CD8-positive, alpha-beta memory T cell (primary cell): ENCODE results near the gene TNFRSF14. TPM values are rescaled to one million over a fixed set of nuclear protein-coding genes. Genes with fewer than 3 reads are reported as not detected.

ENCODE experiments used
- CTCF ChIA-PET: fragments of 350-600 bp; sonication (Branson Sonifier 250); formaldehyde crosslinking; loops from one replicate; lab custom pipeline; 2021; ENCODE audit warnings: antibody characterized with exemption; lab: Charles Lee
- POLR2A ChIA-PET: fragments of 350-600 bp; sonication (Branson Sonifier 250); formaldehyde crosslinking; loops from one replicate; lab custom pipeline; 2021; ENCODE audit warnings: antibody characterized with exemption; lab: Charles Lee
- DNase-seq, 5 donors: peaks; one replicate each; pipeline versions ENCODE4 v3.0.0 to v3.0.0-alpha.2; 2020 to 2022; ENCODE audit warnings: mixed read lengths in 1 of 5
- H3K27ac ChIP-seq: one replicate; pipeline ENCODE4 v1.7.0; 2013; ENCODE audit warnings: low read depth, mild to moderate bottlenecking, low read length, moderate library complexity
- H3K27me3 ChIP-seq: 2 replicates; pipeline ENCODE4 v1.7.0; 2013; ENCODE audit warnings: low read length, mild to moderate bottlenecking; ENCODE audit not compliant: insufficient read depth, poor library complexity, severe bottlenecking
- H3K36me3 ChIP-seq: 2 replicates; pipeline ENCODE4 v1.7.0; 2013; ENCODE audit warnings: mild to moderate bottlenecking, low read length, moderate library complexity; ENCODE audit not compliant: insufficient read depth
- H3K4me1 ChIP-seq: 2 replicates; pipeline ENCODE4 v1.7.0; 2013; ENCODE audit warnings: mild to moderate bottlenecking, low read length, moderate library complexity; ENCODE audit not compliant: insufficient read depth
- H3K4me3 ChIP-seq: 2 replicates; pipeline ENCODE4 v1.7.0; 2013; ENCODE audit warnings: mild to moderate bottlenecking, low read length
- H3K9me3 ChIP-seq: 2 replicates; pipeline ENCODE4 v1.7.0; 2013; ENCODE audit warnings: mild to moderate bottlenecking, low read length
- H3K27ac Mint-ChIP-seq, 8 donors: one replicate each; pipeline ENCODE4 v1.8.0; 2020 to 2021; ENCODE audit warnings: mixed read lengths in 8 of 8, mild to moderate bottlenecking in 6 of 8, inconsistent platforms in 3 of 8, moderate library complexity in 3 of 8
- H3K27me3 Mint-ChIP-seq, 2 donors: one replicate each; pipeline ENCODE4 v1.8.0; 2020 to 2021; ENCODE audit warnings: mixed read lengths in 2 of 2, mild to moderate bottlenecking in 1 of 2, moderate library complexity in 1 of 2
- H3K36me3 Mint-ChIP-seq, 3 donors: one replicate each; pipeline ENCODE4 v1.8.0; 2020 to 2021; ENCODE audit warnings: mixed read lengths in 3 of 3, inconsistent platforms in 1 of 3, mild to moderate bottlenecking in 1 of 3
- H3K4me1 Mint-ChIP-seq, 3 donors: one replicate each; pipeline ENCODE4 v1.8.0; 2020 to 2021; ENCODE audit warnings: mixed read lengths in 3 of 3, inconsistent platforms in 1 of 3, mild to moderate bottlenecking in 1 of 3
- H3K4me3 Mint-ChIP-seq, 7 donors: one replicate each; pipeline ENCODE4 v1.8.0; 2020 to 2021; ENCODE audit warnings: mixed read lengths in 7 of 7, mild to moderate bottlenecking in 6 of 7, moderate library complexity in 4 of 7, inconsistent platforms in 2 of 7
- H3K9me3 Mint-ChIP-seq, 5 donors: one replicate each; pipeline ENCODE4 v1.8.0; 2020 to 2022; ENCODE audit warnings: mixed read lengths in 5 of 5, mild to moderate bottlenecking in 3 of 5, moderate library complexity in 2 of 5, inconsistent platforms in 1 of 5
- polyA plus RNA-seq: library from polyadenylated mRNA; unstranded; fragments of 300-500 nt; fragmentation: Illumina TruSeq; gene quantifications from one replicate; pipeline ENCODE4 v1.2.3, GENCODE V29; 2021
- total RNA-seq, 2 experiments: library from RNA; stranded (reverse); gene quantifications; one replicate each; pipeline ENCODE4 v1.2.3, GENCODE V29; 2021

The TNFRSF14 gene
- total and polyA plus RNA-seq, 3 experiments from 2014 or later, result 51.6 to 168 (median 164) TPM

DNA sequence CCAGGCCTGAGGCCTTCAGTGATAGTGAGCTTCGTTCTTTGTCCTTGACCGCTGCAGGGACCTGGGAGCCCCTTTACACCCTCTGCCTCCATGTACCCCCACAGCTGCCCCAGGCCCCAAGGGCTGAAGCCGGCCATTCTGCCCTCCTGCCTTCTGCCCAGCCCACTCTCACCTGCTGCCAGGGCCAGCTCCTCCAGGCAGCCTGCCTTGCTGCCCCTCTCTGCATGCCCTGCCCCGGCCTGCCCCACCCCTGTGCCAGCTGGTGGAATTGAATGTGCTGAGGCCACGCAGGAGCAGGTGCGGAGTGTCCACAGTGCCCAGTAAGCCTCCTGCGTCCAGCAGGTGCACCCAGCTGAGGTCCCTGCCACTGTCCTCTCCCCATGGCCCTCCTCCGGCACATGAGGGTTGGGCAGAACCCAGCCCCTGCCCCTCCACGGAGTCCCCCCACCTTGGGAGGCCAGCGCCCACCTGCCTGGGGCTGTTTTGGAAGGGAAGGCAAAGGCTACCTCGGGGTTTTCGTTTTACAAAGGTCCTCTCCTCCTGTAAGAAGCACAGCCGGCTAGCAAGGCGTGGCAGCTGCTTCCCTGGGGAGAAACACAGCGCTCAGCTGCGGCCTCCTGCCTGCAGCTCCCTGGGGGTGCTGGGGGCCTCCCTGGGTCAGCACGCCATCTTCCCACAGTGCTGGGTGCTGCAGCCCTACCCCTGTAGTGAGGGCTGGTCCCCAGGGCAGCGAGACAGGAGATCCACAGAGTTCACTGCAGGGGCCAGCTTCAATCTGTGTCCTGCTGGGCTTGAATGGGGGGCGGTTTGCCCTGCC, 55.7 kb downstream of the TNFRSF14 start:
- H3K9me3 ChIP-seq, result peaks cover 4% of the 10 kb centered on the region
- H3K36me3 ChIP-seq, result no peaks in the 10 kb centered on the region
- no peaks in the 10 kb centered on the region for H3K27me3 ChIP-seq
- peaks cover 19 to 35% (median 26%) of the 10 kb centered on the region in 5 donors for H3K9me3 Mint-ChIP-seq
- ChIA-PET CTCF (no interaction called here), POLR2A (no interaction called here)
- H3K27me3 Mint-ChIP-seq, result peaks cover 15 to 19% of the 10 kb centered on the region in 2 donors
- H3K4me3 Mint-ChIP-seq, result no peak overlapping the region
- no peaks in the 10 kb centered on the region for H3K4me1 ChIP-seq
- no peak overlapping the region for H3K4me3 ChIP-seq
- peaks cover 0 to 32% (median 3%) of the 10 kb centered on the region in 3 donors for H3K36me3 Mint-ChIP-seq
- H3K27ac Mint-ChIP-seq, result no peak overlapping the region
- no peak for DNase-seq
- H3K27ac ChIP-seq, result no peak overlapping the region
- peaks cover 0 to 3% (median 0%) of the 10 kb centered on the region in 3 donors for H3K4me1 Mint-ChIP-seq

- Mint-ChIP-seq H3K27ac (no peak overlapping the region), H3K4me3 (no peak overlapping the region), H3K27me3 (peaks cover 15 to 23% of the 10 kb centered on the region in 2 donors), H3K9me3 (peaks cover 19 to 39% (median 32%) of the 10 kb centered on the region in 5 donors), H3K4me1 (peaks cover 0 to 3% (median 0%) of the 10 kb centered on the region in 3 donors), H3K36me3 (peaks cover 0 to 32% (median 3%) of the 10 kb centered on the region in 3 donors)
- H3K27me3 ChIP-seq, result no peaks in the 10 kb centered on the region
- H3K4me3 ChIP-seq, result no peak overlapping the region
- no peaks in the 10 kb centered on the region for H3K4me1 ChIP-seq
- H3K27ac ChIP-seq, result no peak overlapping the region
- no peak for DNase-seq
- POLR2A ChIA-PET, result no interaction called here
- CTCF ChIA-PET, result no interaction called here
- peaks cover 4% of the 10 kb centered on the region for H3K9me3 ChIP-seq
- H3K36me3 ChIP-seq, result no peaks in the 10 kb centered on the region
Observed at GRCh38 chr1:2612591-2613365, 56.6 kb downstream of the TNFRSF14 start.

Other genes starting within 250 kb of the TNFRSF14 start
- gene MORN1, start 164.8 kb upstream of the TNFRSF14 start, total RNA-seq, result 10 to 100 TPM in 1 of 2 experiments, 1 to 10 TPM in 1; 9.4 to 10.4 TPM
- gene MORN1, start 164.8 kb upstream of the TNFRSF14 start, polyA plus RNA-seq, result 3.3 TPM
- 100 to 1,000 TPM; 214 to 222 TPM for gene RER1, start 164.5 kb upstream of the TNFRSF14 start, total RNA-seq
- 166 TPM for gene RER1, start 164.5 kb upstream of the TNFRSF14 start, polyA plus RNA-seq
- gene PEX10, start 143.8 kb upstream of the TNFRSF14 start, total RNA-seq, result 10 to 100 TPM; 25.6 to 26.2 TPM
- gene PEX10, start 143.8 kb upstream of the TNFRSF14 start, polyA plus RNA-seq, result 8.9 TPM
- 1 to 10 TPM; 2.5 TPM for gene PLCH2, start 80.1 kb upstream of the TNFRSF14 start, total RNA-seq
- 2.8 TPM for gene PLCH2, start 80.1 kb upstream of the TNFRSF14 start, polyA plus RNA-seq
- 10 to 100 TPM; 40.3 to 46.3 TPM for gene PANK4, start 29.8 kb upstream of the TNFRSF14 start, total RNA-seq
- gene PANK4, start 29.8 kb upstream of the TNFRSF14 start, polyA plus RNA-seq, result 25.0 TPM
- gene HES5, start 26.1 kb upstream of the TNFRSF14 start, total RNA-seq, result not detected
- gene HES5, start 26.1 kb upstream of the TNFRSF14 start, polyA plus RNA-seq, result not detected
- 10 to 100 TPM; 41.3 to 45.5 TPM for gene PRXL2B, start 30.4 kb downstream of the TNFRSF14 start, total RNA-seq
- gene PRXL2B, start 30.4 kb downstream of the TNFRSF14 start, polyA plus RNA-seq, result 23.2 TPM
- gene MMEL1, start 76.6 kb downstream of the TNFRSF14 start, total RNA-seq, result under 1 TPM in 1 of 2 experiments, not detected in 1; 0.44 TPM
- 6.8 TPM for gene MMEL1, start 76.6 kb downstream of the TNFRSF14 start, polyA plus RNA-seq
- 1 to 10 TPM; 1.1 TPM for gene TTC34, start 245.3 kb downstream of the TNFRSF14 start, total RNA-seq
- 0.17 TPM for gene TTC34, start 245.3 kb downstream of the TNFRSF14 start, polyA plus RNA-seq